ENCODE results near the gene SEMA3D.
A peak's percentile ranks its signal among the peaks of the same experiment; 100 is the strongest.

Gene SEMA3D

GRCh38 chr7:85070967-85071628 lies 115.8 kb downstream of the SEMA3D start:
- DNase-seq (ENCODE audit: low read depth in 2 of 2): peak in 1 of 2 donors; percentile 66
- no peak overlapping the region for H3K4me3 ChIP-seq (replicated peaks in 1 of 2; ENCODE audit: low read depth in 2 of 2, low read length in 2 of 2)
- no peak for TF ChIP-seq CTCF (IDR thresholded peaks at IDR 0.05; ENCODE audit: low read depth, low read length)

GRCh38 chr7:85068799-85069198 lies 118.1 kb downstream of the SEMA3D start:
- peak; percentile 68 to 96 for DNase-seq (ENCODE audit: low read depth in 2 of 2)
- no peak overlapping the region for H3K4me3 ChIP-seq (replicated peaks in 1 of 2; ENCODE audit: low read depth in 2 of 2, low read length in 2 of 2)
- TF ChIP-seq CTCF (IDR thresholded peaks at IDR 0.05; ENCODE audit: low read depth, low read length): no peak

GRCh38 chr7:85067371-85067770 lies 119.5 kb downstream of the SEMA3D start:
- no peak for DNase-seq (ENCODE audit: low read depth in 2 of 2)
- no peak overlapping the region for H3K4me3 ChIP-seq (replicated peaks in 1 of 2; ENCODE audit: low read depth in 2 of 2, low read length in 2 of 2)
- TF ChIP-seq CTCF (IDR thresholded peaks at IDR 0.05; ENCODE audit: low read depth, low read length): no peak

- TF ChIP-seq CTCF (IDR thresholded peaks at IDR 0.05; ENCODE audit: low read depth, low read length): no peak
- no peak overlapping the region for H3K4me3 ChIP-seq (replicated peaks in 1 of 2; ENCODE audit: low read depth in 2 of 2, low read length in 2 of 2)
- DNase-seq (ENCODE audit: low read depth in 2 of 2): peak; percentile 14 to 35
These were observed 120.9 kb downstream of the SEMA3D start for GRCh38 chr7:85065888-85066485.

GRCh38 chr7:85065306-85065705 lies 121.5 kb downstream of the SEMA3D start:
- peak; percentile 80 to 84 for DNase-seq (ENCODE audit: low read depth in 2 of 2)
- no peak for TF ChIP-seq CTCF (IDR thresholded peaks at IDR 0.05; ENCODE audit: low read depth, low read length)
- H3K4me3 ChIP-seq (replicated peaks in 1 of 2; ENCODE audit: low read depth in 2 of 2, low read length in 2 of 2): no peak overlapping the region

GRCh38 chr7:85062651-85063050 lies 124.2 kb downstream of the SEMA3D start:
- no peak for DNase-seq (ENCODE audit: low read depth in 2 of 2)
- TF ChIP-seq CTCF (IDR thresholded peaks at IDR 0.05; ENCODE audit: low read depth, low read length): no peak

More at GRCh38 chr7:85062651-85063050, 124.2 kb downstream of the SEMA3D start:
- H3K4me3 ChIP-seq (replicated peaks in 1 of 2; ENCODE audit: low read depth in 2 of 2, low read length in 2 of 2): no peak overlapping the region
